HCT116 (cell line): ENCODE results near the gene RAI1. TPM values are rescaled to one million over a fixed set of nuclear protein-coding genes. Genes with fewer than 3 reads are reported as not detected.

Source experiments
- ATAC-seq: fragments of 200-7000 bp; cut with Tn5 transposase; 2 replicates; pipeline ENCODE4 v1.9.1; 2020; ENCODE audit warnings: mild to moderate bottlenecking, moderate library complexity
- BruUV-seq: library from RNA; stranded (reverse); fragments of 400-500 nt; replicated peaks from 2 replicates; lab custom pipeline; 2021; lab: Mats Ljungman, UMichigan
- CTCF ChIA-PET: fragments of 300-600 bp; sonication (Branson Sonifier 250); formaldehyde crosslinking; loops from one replicate; lab custom pipeline; 2021; ENCODE audit warnings: antibody characterized with exemption; lab: Charles Lee
- POLR2A ChIA-PET: fragments of 300-600, 350-600 bp; sonication (Branson Sonifier 250); formaldehyde crosslinking; loops from one replicate; lab custom pipeline; 2021; ENCODE audit warnings: antibody characterized with exemption; lab: Charles Lee
- RAD21 ChIA-PET, 2 experiments: fragments of 300-600 bp; sonication (Branson Sonifier 250); formaldehyde crosslinking; loops; one replicate each; lab custom pipeline; 2023; ENCODE audit warnings: low total read pairs in 2 of 2; ENCODE audit not compliant: uncharacterized antibody in 2 of 2, unreplicated experiment in 2 of 2, low non-redundant PET in 1 of 2; lab: Charles Lee
- DNase-seq: peaks from one replicate; pipeline ENCODE4 v3.0.0-alpha.2; 2010; ENCODE audit warnings: low read depth, low spot score
- H2AFZ ChIP-seq: fragments of 200-600 bp; shearing (Covaris generic), sonication (generic); 2 replicates; pipeline ENCODE4 v1.6.1; 2017; ENCODE audit warnings: low read depth, mixed run types, mixed read lengths, antibody characterized with exemption, low read length; ENCODE audit not compliant: poor library complexity, severe bottlenecking
- H3K27ac ChIP-seq: 2 replicates; pipeline ENCODE4 v1.5.1; 2012; ENCODE audit warnings: low read depth, low read length
- H3K27me3 ChIP-seq: fragments of 200-600 bp; sonication (generic); 2 replicates; pipeline ENCODE4 v1.6.1; 2016; ENCODE audit warnings: mixed run types, low read length, mixed read lengths; ENCODE audit not compliant: insufficient read depth
- H3K36me3 ChIP-seq, 2 experiments: fragments of 200-500 bp in 1 of 2; fragments of 200-600 bp in 1 of 2; sonication (Bioruptor generic) in 1 of 2; sonication (generic) in 1 of 2; 2 replicates each; pipeline versions ENCODE4 v1.5.1 to v1.6.1; 2014 to 2016; ENCODE audit warnings: low read length in 2 of 2, inconsistent platforms in 1 of 2, mixed read lengths in 1 of 2, mixed run types in 1 of 2; ENCODE audit not compliant: insufficient read depth in 2 of 2, control insufficient read depth in 1 of 2
- H3K4me1 ChIP-seq, 2 experiments: fragments of 200-600 bp in 1 of 2; sonication (generic) in 1 of 2; 2 replicates each; pipeline versions ENCODE4 v1.5.1 to v1.6.1; 2012 to 2017; ENCODE audit warnings: low read length in 2 of 2, inconsistent platforms in 1 of 2, mild to moderate bottlenecking in 1 of 2, mixed read lengths in 1 of 2, mixed run types in 1 of 2, moderate library complexity in 1 of 2; ENCODE audit not compliant: insufficient read depth in 2 of 2, control insufficient read depth in 1 of 2
- H3K4me2 ChIP-seq: fragments of 200-600 bp; sonication (generic); 2 replicates; pipeline ENCODE4 v1.6.1; 2017; ENCODE audit warnings: mixed run types, low read length, mixed read lengths
- H3K4me3 ChIP-seq, 2 experiments: fragments of 200-600 bp in 1 of 2; sonication (generic) in 1 of 2; replicated peaks in 1 of 2; 2 replicates each; pipeline ENCODE4 v1.5.1; 2011 to 2016; ENCODE audit warnings: low read length in 2 of 2, control low read depth in 1 of 2, low read depth in 1 of 2, mild to moderate bottlenecking in 1 of 2, mixed read lengths in 1 of 2, mixed run types in 1 of 2
- H3K79me2 ChIP-seq: fragments of 200-600 bp; sonication (generic); 2 replicates; pipeline ENCODE4 v1.6.1; 2017; ENCODE audit warnings: mild to moderate bottlenecking, mixed run types, low read length, moderate library complexity, mixed read lengths; ENCODE audit not compliant: insufficient read depth
- H3K9ac ChIP-seq: fragments of 200-600 bp; sonication (generic); 2 replicates; pipeline ENCODE4 v1.6.1; 2016; ENCODE audit warnings: low read length, mixed read lengths
- H3K9me2 ChIP-seq: fragments of 200-600 bp; sonication (generic), shearing (Covaris generic); 2 replicates; pipeline ENCODE4 v1.6.1; 2017; ENCODE audit warnings: mixed run types, mild to moderate bottlenecking, moderate library complexity; ENCODE audit not compliant: insufficient read depth
- H3K9me3 ChIP-seq, 2 experiments: fragments of 200-500 bp in 1 of 2; fragments of 200-600 bp in 1 of 2; sonication (Bioruptor generic) in 1 of 2; sonication (generic) in 1 of 2; 2 replicates each; pipeline ENCODE4 v1.6.1; 2014 to 2017; ENCODE audit warnings: low read length in 2 of 2, mixed read lengths in 2 of 2, inconsistent platforms in 1 of 2, low read depth in 1 of 2, mild to moderate bottlenecking in 1 of 2, mixed run types in 1 of 2, moderate library complexity in 1 of 2; ENCODE audit not compliant: control insufficient read depth in 1 of 2, insufficient read depth in 1 of 2
- H4K20me1 ChIP-seq: fragments of 200-600 bp; sonication (generic), shearing (Covaris generic); 2 replicates; pipeline ENCODE4 v1.6.1; 2017; ENCODE audit warnings: mixed run types, mild to moderate bottlenecking, moderate library complexity; ENCODE audit not compliant: insufficient read depth
- CBX3 ChIP-seq: IDR thresholded peaks from 2 replicates; pipeline ENCODE4 v1.6.1; 2012; ENCODE audit warnings: low read depth
- POLR2AphosphoS5 ChIP-seq: IDR thresholded peaks from 2 replicates; pipeline ENCODE4 v1.6.1; 2011; ENCODE audit warnings: mild to moderate bottlenecking, low read depth, low read length, moderate library complexity
- SIN3A ChIP-seq: IDR thresholded peaks from 2 replicates; pipeline ENCODE4 v1.6.1; 2012; ENCODE audit warnings: low read depth
- SP1 ChIP-seq: IDR thresholded peaks from 2 replicates; pipeline ENCODE4 v1.6.1; 2012; ENCODE audit warnings: low read depth
- SRF ChIP-seq: IDR thresholded peaks from 2 replicates; pipeline ENCODE4 v1.6.1; 2012; ENCODE audit warnings: low read depth
- intact Hi-C: fragments of 100-400 bp; cut with micrococcal nuclease; formaldehyde crosslinking; loops from 2 replicates; pipeline ENCODE4 v1.10.0; 2022
- total RNA-seq: library from RNA; stranded (reverse); gene quantifications from one replicate; pipeline ENCODE4 v1.2.1, GENCODE V29; 2021; ENCODE audit not compliant: unreplicated experiment
- TF ChIP-seq, protein P1 (sequence below): IDR thresholded peaks from 2 replicates; pipeline ENCODE4 v1.6.1; 2012; ENCODE audit warnings: low read depth
- TF ChIP-seq, protein P2 (sequence below), 3 experiments: fragments of 200-600 bp in 1 of 3; sonication (generic) in 1 of 3; IDR thresholded peaks in 2 of 3; conservative IDR thresholded peaks in 1 of 3; 2 replicates each; pipeline ENCODE4 v1.5.1; 2012 to 2017; ENCODE audit warnings: low read depth in 2 of 3, low read length in 2 of 3, antibody characterized with exemption in 1 of 3, borderline replicate concordance in 1 of 3, control low read depth in 1 of 3, mild to moderate bottlenecking in 1 of 3, mixed read lengths in 1 of 3, mixed run types in 1 of 3, moderate library complexity in 1 of 3; ENCODE audit not compliant: insufficient read depth in 1 of 3
- TF ChIP-seq, protein P3 (sequence below): IDR thresholded peaks from 2 replicates; pipeline ENCODE4 v1.6.1; 2012
- TF ChIP-seq, protein P4 (sequence below): IDR thresholded peaks from 2 replicates; pipeline ENCODE4 v1.6.1; 2012
- TF ChIP-seq, protein P5 (sequence below): IDR thresholded peaks from 2 replicates; pipeline ENCODE4 v1.6.1; 2011; ENCODE audit warnings: mild to moderate bottlenecking, low read length, moderate library complexity; ENCODE audit not compliant: insufficient replicate concordance; ENCODE audit errors: extremely low read depth

RAI1 gene
- total RNA-seq, 1 experiment from 2014 or later: 38.5 TPM

DNA sequence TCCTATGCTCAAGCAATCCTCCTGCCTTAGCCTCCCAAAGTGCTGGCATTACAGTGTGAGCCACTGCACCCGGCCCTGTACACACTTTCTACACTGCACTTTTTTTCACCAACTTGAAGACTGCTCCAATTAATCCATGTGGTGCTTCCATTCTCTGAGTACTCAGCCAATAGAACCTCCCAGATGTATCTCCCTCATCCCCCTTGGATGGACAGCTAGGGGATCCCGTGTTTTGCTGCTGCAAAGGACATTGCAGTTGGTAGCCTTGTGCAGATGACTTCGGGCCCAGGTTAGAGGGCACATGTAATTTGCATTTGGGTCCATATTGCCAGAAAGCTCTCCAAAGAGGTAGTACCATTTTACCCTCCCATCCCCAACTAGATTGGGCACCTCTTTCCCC is 95.6 kb downstream of the RAI1 start:
- Histone ChIP-seq H4K20me1 (no peaks in the 10 kb centered on the region; the same call in 1 of the 2 replicates), H3K9me2 (no peaks in the 10 kb centered on the region), H3K4me1 (peaks cover 24 to 38% of the 10 kb centered on the region in 2 experiments), H3K4me3 (no peak overlapping the region), H3K9ac (no peak overlapping the region), H3K27ac (no peak overlapping the region), H3K79me2 (peaks cover 13% of the 10 kb centered on the region; the same call in 1 of the 2 replicates), H3K4me2 (no peak overlapping the region), H2AFZ (no peak overlapping the region), H3K27me3 (no peaks in the 10 kb centered on the region), H3K9me3 (no peaks in the 10 kb centered on the region), H3K36me3 (no peaks in the 10 kb centered on the region)
- no peak for ATAC-seq
- DNase-seq: no peak
- CTCF ChIA-PET: no interaction called here
- POLR2A ChIA-PET: no interaction called here
- TF ChIP-seq SP1: no peak
- TF ChIP-seq SRF: no peak
- BruUV-seq: no TSS peak
- intact Hi-C loops: no loop called here
- RAD21 ChIA-PET: no interaction called here

DNA sequence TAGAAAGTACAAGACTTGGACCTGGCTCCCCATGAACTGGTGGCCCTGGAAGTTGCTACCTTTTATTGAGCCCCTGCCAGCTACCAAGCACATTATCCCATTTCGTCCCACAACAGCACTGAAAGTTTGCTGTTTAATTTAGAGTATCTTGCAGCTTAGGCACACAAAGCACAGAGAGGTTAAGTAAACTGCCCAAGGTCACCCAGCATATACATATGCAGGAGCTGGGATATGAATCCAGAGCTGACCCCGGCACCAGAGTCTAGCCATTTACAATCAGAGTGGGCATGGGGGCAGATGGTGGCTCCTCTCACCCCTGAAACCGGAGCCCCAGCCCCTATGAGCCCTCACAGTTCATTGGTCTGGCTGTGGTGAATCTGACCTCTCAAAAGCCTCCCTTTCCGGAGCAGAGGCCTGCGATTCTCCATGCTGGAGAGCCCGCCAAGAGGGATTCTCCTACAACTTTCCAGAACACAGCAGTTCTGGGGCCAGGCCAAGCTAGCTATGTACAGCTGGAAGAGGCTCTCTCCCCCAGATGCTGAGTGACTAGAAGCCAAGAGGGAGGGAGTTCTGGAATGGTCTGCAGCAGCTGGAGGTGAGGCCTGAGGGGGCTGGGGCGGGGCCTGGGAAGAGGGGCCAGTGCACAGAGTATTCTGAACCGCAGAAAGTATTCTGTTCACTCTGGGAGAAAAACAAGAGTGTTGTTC is 97.2 kb downstream of the RAI1 start:
- Histone ChIP-seq H3K9me2 (no peaks in the 10 kb centered on the region), H3K27me3 (no peaks in the 10 kb centered on the region), H2AFZ (no peak overlapping the region), H3K9ac (no peak overlapping the region), H3K79me2 (peaks cover 16% of the 10 kb centered on the region; the same call in 1 of the 2 replicates), H3K4me1 (peaks cover 25 to 49% of the 10 kb centered on the region in 2 experiments), H3K27ac (no peak overlapping the region), H3K9me3 (no peaks in the 10 kb centered on the region), H3K4me2 (no peak overlapping the region), H3K36me3 (no peaks in the 10 kb centered on the region), H4K20me1 (no peaks in the 10 kb centered on the region; the same call in 1 of the 2 replicates), H3K4me3 (no peak overlapping the region)
- no TSS peak for BruUV-seq
- CTCF ChIA-PET: no interaction called here
- intact Hi-C loops: no loop called here
- ATAC-seq (no peak), DNase-seq (no peak)
- RAD21 ChIA-PET: no interaction called here
- POLR2A ChIA-PET: no interaction called here
- TF ChIP-seq CBX3 (no peak), SIN3A (no peak), POLR2AphosphoS5 (no peak)
- TF ChIP-seq, protein P1, sequence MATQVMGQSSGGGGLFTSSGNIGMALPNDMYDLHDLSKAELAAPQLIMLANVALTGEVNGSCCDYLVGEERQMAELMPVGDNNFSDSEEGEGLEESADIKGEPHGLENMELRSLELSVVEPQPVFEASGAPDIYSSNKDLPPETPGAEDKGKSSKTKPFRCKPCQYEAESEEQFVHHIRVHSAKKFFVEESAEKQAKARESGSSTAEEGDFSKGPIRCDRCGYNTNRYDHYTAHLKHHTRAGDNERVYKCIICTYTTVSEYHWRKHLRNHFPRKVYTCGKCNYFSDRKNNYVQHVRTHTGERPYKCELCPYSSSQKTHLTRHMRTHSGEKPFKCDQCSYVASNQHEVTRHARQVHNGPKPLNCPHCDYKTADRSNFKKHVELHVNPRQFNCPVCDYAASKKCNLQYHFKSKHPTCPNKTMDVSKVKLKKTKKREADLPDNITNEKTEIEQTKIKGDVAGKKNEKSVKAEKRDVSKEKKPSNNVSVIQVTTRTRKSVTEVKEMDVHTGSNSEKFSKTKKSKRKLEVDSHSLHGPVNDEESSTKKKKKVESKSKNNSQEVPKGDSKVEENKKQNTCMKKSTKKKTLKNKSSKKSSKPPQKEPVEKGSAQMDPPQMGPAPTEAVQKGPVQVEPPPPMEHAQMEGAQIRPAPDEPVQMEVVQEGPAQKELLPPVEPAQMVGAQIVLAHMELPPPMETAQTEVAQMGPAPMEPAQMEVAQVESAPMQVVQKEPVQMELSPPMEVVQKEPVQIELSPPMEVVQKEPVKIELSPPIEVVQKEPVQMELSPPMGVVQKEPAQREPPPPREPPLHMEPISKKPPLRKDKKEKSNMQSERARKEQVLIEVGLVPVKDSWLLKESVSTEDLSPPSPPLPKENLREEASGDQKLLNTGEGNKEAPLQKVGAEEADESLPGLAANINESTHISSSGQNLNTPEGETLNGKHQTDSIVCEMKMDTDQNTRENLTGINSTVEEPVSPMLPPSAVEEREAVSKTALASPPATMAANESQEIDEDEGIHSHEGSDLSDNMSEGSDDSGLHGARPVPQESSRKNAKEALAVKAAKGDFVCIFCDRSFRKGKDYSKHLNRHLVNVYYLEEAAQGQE: no peak
- TF ChIP-seq, protein P2, sequence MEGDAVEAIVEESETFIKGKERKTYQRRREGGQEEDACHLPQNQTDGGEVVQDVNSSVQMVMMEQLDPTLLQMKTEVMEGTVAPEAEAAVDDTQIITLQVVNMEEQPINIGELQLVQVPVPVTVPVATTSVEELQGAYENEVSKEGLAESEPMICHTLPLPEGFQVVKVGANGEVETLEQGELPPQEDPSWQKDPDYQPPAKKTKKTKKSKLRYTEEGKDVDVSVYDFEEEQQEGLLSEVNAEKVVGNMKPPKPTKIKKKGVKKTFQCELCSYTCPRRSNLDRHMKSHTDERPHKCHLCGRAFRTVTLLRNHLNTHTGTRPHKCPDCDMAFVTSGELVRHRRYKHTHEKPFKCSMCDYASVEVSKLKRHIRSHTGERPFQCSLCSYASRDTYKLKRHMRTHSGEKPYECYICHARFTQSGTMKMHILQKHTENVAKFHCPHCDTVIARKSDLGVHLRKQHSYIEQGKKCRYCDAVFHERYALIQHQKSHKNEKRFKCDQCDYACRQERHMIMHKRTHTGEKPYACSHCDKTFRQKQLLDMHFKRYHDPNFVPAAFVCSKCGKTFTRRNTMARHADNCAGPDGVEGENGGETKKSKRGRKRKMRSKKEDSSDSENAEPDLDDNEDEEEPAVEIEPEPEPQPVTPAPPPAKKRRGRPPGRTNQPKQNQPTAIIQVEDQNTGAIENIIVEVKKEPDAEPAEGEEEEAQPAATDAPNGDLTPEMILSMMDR (IDR thresholded peaks at IDR 0.05 in 2 of 3, conservative IDR thresholded peaks at IDR 0.05 in 1 of 3; ENCODE audit: borderline replicate concordance in 1 of 3, insufficient read depth in 1 of 3, low read depth in 2 of 3, low read length in 2 of 3): no peak
- TF ChIP-seq, protein P3, sequence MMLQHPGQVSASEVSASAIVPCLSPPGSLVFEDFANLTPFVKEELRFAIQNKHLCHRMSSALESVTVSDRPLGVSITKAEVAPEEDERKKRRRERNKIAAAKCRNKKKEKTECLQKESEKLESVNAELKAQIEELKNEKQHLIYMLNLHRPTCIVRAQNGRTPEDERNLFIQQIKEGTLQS: no peak
- TF ChIP-seq, protein P4, sequence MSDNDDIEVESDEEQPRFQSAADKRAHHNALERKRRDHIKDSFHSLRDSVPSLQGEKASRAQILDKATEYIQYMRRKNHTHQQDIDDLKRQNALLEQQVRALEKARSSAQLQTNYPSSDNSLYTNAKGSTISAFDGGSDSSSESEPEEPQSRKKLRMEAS: no peak
- TF ChIP-seq, protein P5, sequence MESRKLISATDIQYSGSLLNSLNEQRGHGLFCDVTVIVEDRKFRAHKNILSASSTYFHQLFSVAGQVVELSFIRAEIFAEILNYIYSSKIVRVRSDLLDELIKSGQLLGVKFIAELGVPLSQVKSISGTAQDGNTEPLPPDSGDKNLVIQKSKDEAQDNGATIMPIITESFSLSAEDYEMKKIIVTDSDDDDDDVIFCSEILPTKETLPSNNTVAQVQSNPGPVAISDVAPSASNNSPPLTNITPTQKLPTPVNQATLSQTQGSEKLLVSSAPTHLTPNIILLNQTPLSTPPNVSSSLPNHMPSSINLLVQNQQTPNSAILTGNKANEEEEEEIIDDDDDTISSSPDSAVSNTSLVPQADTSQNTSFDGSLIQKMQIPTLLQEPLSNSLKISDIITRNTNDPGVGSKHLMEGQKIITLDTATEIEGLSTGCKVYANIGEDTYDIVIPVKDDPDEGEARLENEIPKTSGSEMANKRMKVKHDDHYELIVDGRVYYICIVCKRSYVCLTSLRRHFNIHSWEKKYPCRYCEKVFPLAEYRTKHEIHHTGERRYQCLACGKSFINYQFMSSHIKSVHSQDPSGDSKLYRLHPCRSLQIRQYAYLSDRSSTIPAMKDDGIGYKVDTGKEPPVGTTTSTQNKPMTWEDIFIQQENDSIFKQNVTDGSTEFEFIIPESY: no peak
